ENCODE results near the gene CMA1.
"Not testable (repeated sequence)": the region's sequence is repeated elsewhere in the genome, so short reads cannot be mapped to it uniquely, and the experiment has no call there.

Gene CMA1

GRCh38 chr14:24508155-24508840, at the start of gene CMA1:
TSS of gene CMA1 (minus strand) at chr14:24508265. CDS start at chr14:24508235, 30 bp downstream.
- no peak within 1 kb of the TSS for H3K4me3 ChIP-seq (ENCODE audit: control insufficient read depth, low read depth, low read length)
- no peak for TF ChIP-seq CTCF (IDR thresholded peaks at IDR 0.05; ENCODE audit: control insufficient read depth, insufficient read depth, low read depth, low read length, missing control alignments)
- no peak for DNase-seq (ENCODE audit: low read depth)

DNA sequence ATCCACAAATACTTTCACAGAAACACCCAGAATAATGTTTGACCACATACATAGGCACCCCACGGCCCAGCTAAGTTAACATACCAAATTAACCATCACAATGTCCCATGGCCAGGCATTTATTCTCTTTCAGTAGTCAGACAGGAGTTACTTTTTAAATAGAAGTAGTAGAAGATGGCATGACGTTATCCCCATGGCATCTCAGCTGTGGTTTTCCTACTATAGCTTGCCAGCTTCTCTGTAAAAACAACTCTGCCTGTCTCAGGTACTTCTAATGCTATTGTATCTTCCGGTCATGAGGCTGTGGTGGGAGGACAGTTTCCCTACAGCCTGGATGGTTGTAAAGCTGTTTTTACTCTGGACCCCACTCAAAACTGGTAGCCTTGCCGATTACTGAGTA, 48.7 kb upstream of the CMA1 start:
- no peak for DNase-seq (ENCODE audit: low read depth)
- H3K4me3 ChIP-seq (ENCODE audit: control insufficient read depth, low read depth, low read length), result no peak overlapping the region
- no peak for TF ChIP-seq CTCF (IDR thresholded peaks at IDR 0.05; ENCODE audit: control insufficient read depth, insufficient read depth, low read depth, low read length, missing control alignments)

GRCh38 chr14:24549064-24549463, 41.0 kb upstream of the CMA1 start:
- DNase-seq (ENCODE audit: low read depth); H3K4me3 ChIP-seq (ENCODE audit: control insufficient read depth, low read depth, low read length): not testable (repeated sequence)

GRCh38 chr14:24542346-24542936, 34.4 kb upstream of the CMA1 start:
- no peak for DNase-seq (ENCODE audit: low read depth)
- no peak overlapping the region for H3K4me3 ChIP-seq (ENCODE audit: control insufficient read depth, low read depth, low read length)
- no peak for TF ChIP-seq CTCF (IDR thresholded peaks at IDR 0.05; ENCODE audit: control insufficient read depth, insufficient read depth, low read depth, low read length, missing control alignments)

- no peak for DNase-seq (ENCODE audit: low read depth)
- TF ChIP-seq CTCF (IDR thresholded peaks at IDR 0.05; ENCODE audit: control insufficient read depth, insufficient read depth, low read depth, low read length, missing control alignments), result no peak
Observed at GRCh38 chr14:24535737-24536136, 27.7 kb upstream of the CMA1 start.

GRCh38 chr14:24534286-24534685, 26.2 kb upstream of the CMA1 start:
- no peak for TF ChIP-seq CTCF (IDR thresholded peaks at IDR 0.05; ENCODE audit: control insufficient read depth, insufficient read depth, low read depth, low read length, missing control alignments)
- DNase-seq (ENCODE audit: low read depth), result no peak

More at GRCh38 chr14:24535737-24536136, 27.7 kb upstream of the CMA1 start:
- H3K4me3 ChIP-seq (ENCODE audit: control insufficient read depth, low read depth, low read length), result no peak overlapping the region

DNA sequence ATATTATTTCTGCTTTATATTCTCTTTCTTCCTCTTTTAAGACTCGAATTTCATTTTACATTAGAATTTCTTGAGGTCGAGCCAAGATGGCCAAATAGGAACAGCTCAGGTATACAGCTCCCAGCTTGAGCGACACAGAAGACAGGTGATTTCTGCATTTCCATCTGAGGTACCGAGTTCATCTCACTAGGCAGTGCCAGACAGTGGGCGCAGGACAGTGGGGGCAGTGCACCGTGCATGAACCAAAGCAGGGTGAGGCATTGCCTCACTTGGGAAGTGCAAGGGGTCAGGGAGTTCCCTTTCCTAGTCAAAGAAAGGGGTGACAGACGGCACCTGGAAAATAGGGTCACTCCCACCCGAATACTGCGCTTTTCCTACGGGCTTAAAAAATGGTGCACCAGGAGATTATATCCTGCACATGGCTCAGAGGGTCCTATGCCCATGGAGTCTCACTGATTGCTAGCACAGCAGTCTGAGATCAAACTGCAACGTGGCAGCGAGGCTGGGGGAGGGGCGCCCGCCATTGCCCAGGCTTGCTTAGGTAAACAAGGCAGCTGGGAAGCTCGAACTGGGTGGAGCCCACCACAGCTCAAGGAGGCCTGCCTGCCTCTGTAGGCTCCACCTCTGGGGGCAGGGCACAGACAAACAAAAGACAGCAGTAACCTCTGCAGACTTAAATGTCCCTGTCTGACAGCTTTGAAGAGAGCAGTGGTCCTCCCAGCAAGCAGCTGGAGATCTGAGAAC, 18.0 kb upstream of the CMA1 start:
- not testable (repeated sequence) for DNase-seq (ENCODE audit: low read depth); H3K4me3 ChIP-seq (ENCODE audit: control insufficient read depth, low read depth, low read length)

More at GRCh38 chr14:24534286-24534685, 26.2 kb upstream of the CMA1 start:
- H3K4me3 ChIP-seq (ENCODE audit: control insufficient read depth, low read depth, low read length), result no peak overlapping the region
